Measurements from ENCODE around the gene MKNK2.

- TF ChIP-seq EZH2 (IDR thresholded peaks at IDR 0.05; ENCODE audit: borderline replicate concordance, low read length) (no peak), CTCF (conservative IDR thresholded peaks at IDR 0.05 in 1 of 2, IDR thresholded peaks at IDR 0.05 in 1 of 2; ENCODE audit: extremely low read depth in 1 of 2, insufficient read depth in 1 of 2, low read depth in 1 of 2, low read length in 2 of 2) (no peak)
These were observed 60.6 kb downstream of the MKNK2 start for GRCh38 chr19:1990230-1991017.

Measured in mammary epithelial cell (primary cell).